ENCODE measurements around the gene SMARCC2.
A peak's percentile ranks its signal among the peaks of the same experiment; 100 is the strongest.

SMARCC2 gene

DNA sequence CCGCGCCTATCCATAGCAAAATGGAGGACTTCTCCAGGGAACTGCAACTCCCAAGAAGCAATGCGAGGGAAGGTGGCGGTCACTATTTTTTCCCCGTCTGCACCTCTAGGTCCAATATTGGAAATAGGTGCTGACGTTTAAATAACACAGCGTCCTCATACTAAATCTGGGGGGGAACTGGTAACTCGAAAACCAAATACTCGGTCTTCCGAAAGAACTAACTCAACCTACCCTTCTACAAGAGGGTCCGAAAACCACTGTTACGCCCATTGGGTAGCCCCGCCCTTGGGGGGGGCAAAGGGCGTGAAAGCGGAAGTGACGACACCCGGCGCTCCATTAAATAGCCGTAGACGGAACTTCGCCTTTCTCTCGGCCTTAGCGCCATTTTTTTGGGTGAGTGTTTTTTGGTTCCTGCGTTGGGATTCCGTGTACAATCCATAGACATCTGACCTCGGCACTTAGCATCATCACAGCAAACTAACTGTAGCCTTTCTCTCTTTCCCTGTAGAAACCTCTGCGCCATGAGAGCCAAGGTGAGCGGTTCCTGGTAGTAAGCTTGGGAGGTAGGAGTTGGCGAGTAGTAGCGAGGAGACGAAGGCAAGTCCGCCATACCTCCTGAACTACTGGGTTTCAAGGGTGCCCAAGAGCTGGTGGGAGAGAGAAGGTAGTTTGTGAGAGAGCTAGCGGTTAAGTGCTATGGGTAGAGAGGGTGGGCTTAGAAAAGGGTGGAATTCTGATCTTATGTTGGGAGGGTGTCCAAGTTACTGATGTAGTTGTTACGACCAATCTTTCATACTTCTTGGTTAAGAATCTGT is 72.8 kb downstream of the SMARCC2 start, which contains the start of gene RPL41 (continued):
- TF ChIP-seq ZNF776 (tag by site-specific recombination; IDR thresholded peaks at IDR 0.05; ENCODE audit: borderline replicate concordance), result no peak
- TF ChIP-seq ZNF501 (tag by site-specific recombination; IDR thresholded peaks at IDR 0.05), result peak; percentile 97
- no peak; the same call in 1 of the 2 replicates for TF ChIP-seq PRDM1 (tag by site-specific recombination; IDR thresholded peaks at IDR 0.05)
- no peak for TF ChIP-seq ZNF311 (tag by site-specific recombination; IDR thresholded peaks at IDR 0.05; ENCODE audit: borderline replicate concordance)
- no peak for TF ChIP-seq ZBTB48 (tag by site-specific recombination; IDR thresholded peaks at IDR 0.05)
- TF ChIP-seq SETDB1 (IDR thresholded peaks at IDR 0.05; ENCODE audit: insufficient read length, low read length), result no peak
- TF ChIP-seq, protein P1, sequence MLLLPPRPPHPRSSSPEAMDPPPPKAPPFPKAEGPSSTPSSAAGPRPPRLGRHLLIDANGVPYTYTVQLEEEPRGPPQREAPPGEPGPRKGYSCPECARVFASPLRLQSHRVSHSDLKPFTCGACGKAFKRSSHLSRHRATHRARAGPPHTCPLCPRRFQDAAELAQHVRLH (tag by site-specific recombination; IDR thresholded peaks at IDR 0.05), result peak; percentile 59; the same call in 1 of the 2 replicates
- TF ChIP-seq ZNF530 (tag by site-specific recombination; IDR thresholded peaks at IDR 0.05; ENCODE audit: low read depth), result no peak
- TF ChIP-seq GLIS1 (tag by site-specific recombination; IDR thresholded peaks at IDR 0.05), result peak; percentile 15; the same call in 1 of the 2 replicates
- TF ChIP-seq TCF7L2 (IDR thresholded peaks at IDR 0.05; ENCODE audit: borderline replicate concordance, low read depth, low read length), result no peak
- no peak for TF ChIP-seq ZNF621 (tag by site-specific recombination; IDR thresholded peaks at IDR 0.05)
- no peak for TF ChIP-seq ZNF423 (tag by site-specific recombination; IDR thresholded peaks at IDR 0.05)
- TF ChIP-seq ZNF548 (tag by site-specific recombination; IDR thresholded peaks at IDR 0.05), result no peak
- TF ChIP-seq ZNF830 (tag by site-specific recombination; IDR thresholded peaks at IDR 0.05; ENCODE audit: low read depth), result no peak
- TF ChIP-seq ZNF513 (tag by site-specific recombination; IDR thresholded peaks at IDR 0.05), result 0 out of 2 replicates have a peak, but pooled peaks have one; percentile 40
- TF ChIP-seq ZNF350 (tag by site-specific recombination; IDR thresholded peaks at IDR 0.05), result no peak
- TF ChIP-seq ZBTB1 (tag by site-specific recombination; IDR thresholded peaks at IDR 0.05), result no peak
- peak; percentile 83; the same call in 1 of the 2 replicates for TF ChIP-seq ZSCAN23 (tag by site-specific recombination; IDR thresholded peaks at IDR 0.05)
- TF ChIP-seq ZNF677 (tag by site-specific recombination; IDR thresholded peaks at IDR 0.05), result no peak
- no peak for TF ChIP-seq BCL11B (tag by site-specific recombination; IDR thresholded peaks at IDR 0.05; ENCODE audit: low read depth)
- TF ChIP-seq GLI2 (tag by site-specific recombination; IDR thresholded peaks at IDR 0.05; ENCODE audit: borderline replicate concordance, low read depth), result no peak
- no peak for TF ChIP-seq ZNF138 (tag by site-specific recombination; IDR thresholded peaks at IDR 0.05; ENCODE audit: borderline replicate concordance)
- peak; percentile 70; the same call in 1 of the 2 replicates for TF ChIP-seq ZNF664 (tag by site-specific recombination; IDR thresholded peaks at IDR 0.05)
- TF ChIP-seq BCL11A (tag by site-specific recombination; IDR thresholded peaks at IDR 0.05; ENCODE audit: low read depth), result peak; percentile 8; the same call in 1 of the 2 replicates
- no peak for TF ChIP-seq OSR2 (tag by site-specific recombination; IDR thresholded peaks at IDR 0.05)
- TF ChIP-seq, protein P2, sequence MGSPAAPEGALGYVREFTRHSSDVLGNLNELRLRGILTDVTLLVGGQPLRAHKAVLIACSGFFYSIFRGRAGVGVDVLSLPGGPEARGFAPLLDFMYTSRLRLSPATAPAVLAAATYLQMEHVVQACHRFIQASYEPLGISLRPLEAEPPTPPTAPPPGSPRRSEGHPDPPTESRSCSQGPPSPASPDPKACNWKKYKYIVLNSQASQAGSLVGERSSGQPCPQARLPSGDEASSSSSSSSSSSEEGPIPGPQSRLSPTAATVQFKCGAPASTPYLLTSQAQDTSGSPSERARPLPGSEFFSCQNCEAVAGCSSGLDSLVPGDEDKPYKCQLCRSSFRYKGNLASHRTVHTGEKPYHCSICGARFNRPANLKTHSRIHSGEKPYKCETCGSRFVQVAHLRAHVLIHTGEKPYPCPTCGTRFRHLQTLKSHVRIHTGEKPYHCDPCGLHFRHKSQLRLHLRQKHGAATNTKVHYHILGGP (tag by site-specific recombination; IDR thresholded peaks at IDR 0.05), result no peak
- peak; percentile 62; the same call in 1 of the 2 replicates for TF ChIP-seq ZNF785 (tag by site-specific recombination; IDR thresholded peaks at IDR 0.05)
- TF ChIP-seq ZNF341 (tag by site-specific recombination; IDR thresholded peaks at IDR 0.05; ENCODE audit: low read depth), result no peak
- peak; percentile 63 for TF ChIP-seq ZFP69B (tag by site-specific recombination; IDR thresholded peaks at IDR 0.05)
- TF ChIP-seq ZNF544 (tag by site-specific recombination; IDR thresholded peaks at IDR 0.05), result no peak
- TF ChIP-seq ZNF629 (tag by site-specific recombination; IDR thresholded peaks at IDR 0.05), result peak; percentile 76
- peak; percentile 37; the same call in 1 of the 2 replicates for TF ChIP-seq ZNF610 (tag by site-specific recombination; IDR thresholded peaks at IDR 0.05; ENCODE audit: borderline replicate concordance)
- no peak for TF ChIP-seq ZNF416 (tag by site-specific recombination; IDR thresholded peaks at IDR 0.05)
- TF ChIP-seq ZBTB20 (tag by site-specific recombination; IDR thresholded peaks at IDR 0.05), result peak; percentile 68; the same call in 1 of the 2 replicates
- TF ChIP-seq ZNF391 (tag by site-specific recombination; IDR thresholded peaks at IDR 0.05; ENCODE audit: borderline replicate concordance, low read depth), result no peak; the same call in 1 of the 2 replicates
- no peak for TF ChIP-seq RBAK (tag by site-specific recombination; IDR thresholded peaks at IDR 0.05)
- no peak for TF ChIP-seq ZNF169 (tag by site-specific recombination; IDR thresholded peaks at IDR 0.05)
- TF ChIP-seq ZNF558 (tag by site-specific recombination; IDR thresholded peaks at IDR 0.05), result no peak; the same call in 1 of the 2 replicates
- TF ChIP-seq ZNF768 (tag by site-specific recombination; IDR thresholded peaks at IDR 0.05), result no peak
- no peak for TF ChIP-seq ZNF48 (tag by site-specific recombination; IDR thresholded peaks at IDR 0.05)
- no peak for TF ChIP-seq ZNF473 (tag by site-specific recombination; IDR thresholded peaks at IDR 0.05)

All from HEK293 (cell line).